Measurements from ENCODE around the gene SHE.

SHE gene

DNA sequence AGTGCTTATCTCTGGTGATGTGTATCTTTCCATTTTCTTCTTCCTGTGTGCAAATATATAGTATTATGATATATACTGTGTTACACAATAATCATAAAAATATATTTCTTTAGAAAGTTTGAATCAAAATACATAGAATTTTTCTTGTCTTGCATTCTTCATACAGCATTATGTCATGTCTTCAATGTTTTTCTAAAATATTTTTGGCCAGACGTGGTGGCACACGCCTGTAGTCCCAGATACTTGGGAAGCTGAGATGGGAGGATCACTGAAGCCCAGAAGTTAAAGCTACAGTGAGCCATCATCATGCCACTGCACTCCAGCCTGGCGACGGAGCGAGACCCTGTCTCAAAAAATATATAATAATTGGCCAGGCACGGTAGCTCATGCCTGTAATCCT lies 55.4 kb downstream of the SHE start:
- DNase-seq (ENCODE audit: low spot score), result no peak

- DNase-seq (ENCODE audit: low spot score), result no peak
These were observed 55.9 kb downstream of the SHE start for GRCh38 chr1:154446292-154446691.

DNA sequence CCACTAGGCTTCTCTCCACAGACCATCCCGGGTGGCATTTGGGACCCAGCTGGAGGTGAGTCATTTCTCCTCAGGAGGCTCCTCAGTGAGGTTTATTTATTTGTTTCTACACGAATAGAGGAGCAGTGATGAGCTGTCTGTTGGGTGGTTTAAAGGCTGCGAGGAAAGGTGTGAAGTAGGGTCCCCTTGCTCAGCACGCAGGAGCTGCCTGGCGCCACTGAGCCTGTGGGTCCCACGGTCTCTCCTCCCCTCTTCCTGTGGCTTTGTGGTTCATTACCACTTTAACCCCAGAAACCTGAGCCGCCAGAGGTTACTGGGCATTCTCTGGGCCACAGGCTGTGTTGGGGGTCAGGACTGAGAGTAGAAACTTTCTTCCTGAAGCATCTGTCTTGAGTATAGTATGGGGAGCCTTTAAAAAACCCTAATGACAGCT lies 57.2 kb downstream of the SHE start:
- DNase-seq (ENCODE audit: low spot score), result no peak

GRCh38 chr1:154443274-154444013 lies 58.8 kb downstream of the SHE start:
- DNase-seq (ENCODE audit: low spot score), result no peak

DNA sequence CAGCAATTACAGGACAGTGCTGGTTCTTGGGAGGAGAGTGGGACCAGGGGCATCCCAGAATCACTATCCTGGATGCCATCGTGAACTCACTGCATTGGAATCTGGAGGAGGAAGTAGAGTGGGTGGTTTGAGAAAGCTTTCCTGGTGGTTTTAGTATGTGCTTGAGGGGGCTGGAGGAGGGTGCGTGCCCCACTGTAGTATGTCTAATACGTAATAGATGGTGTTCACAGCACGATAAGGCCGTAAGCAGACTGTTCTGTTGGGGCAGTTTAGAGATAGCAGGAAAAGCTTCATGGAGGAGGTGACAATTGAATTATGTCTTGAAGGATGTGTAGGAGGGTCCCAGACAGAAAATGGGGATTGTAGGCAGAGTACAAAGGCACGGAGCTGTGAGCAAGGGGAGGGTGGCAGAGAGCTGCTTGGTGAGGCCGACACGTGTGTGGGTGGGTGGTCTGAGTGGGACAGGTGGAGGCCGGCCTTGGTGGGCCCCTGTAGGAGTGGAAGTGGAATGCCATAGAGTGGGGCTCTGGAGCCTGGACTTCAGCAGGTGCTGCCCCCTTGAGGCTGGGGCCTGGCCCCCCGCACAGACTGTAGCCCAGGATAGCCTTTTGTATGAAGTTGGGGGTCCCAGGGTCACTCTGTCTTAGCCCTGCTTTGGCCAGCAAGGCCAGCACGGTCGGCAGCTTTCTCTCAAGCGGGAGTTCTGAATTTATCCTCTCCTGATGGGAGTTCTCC lies 60.0 kb downstream of the SHE start:
- DNase-seq (ENCODE audit: low spot score), result no peak

DNA sequence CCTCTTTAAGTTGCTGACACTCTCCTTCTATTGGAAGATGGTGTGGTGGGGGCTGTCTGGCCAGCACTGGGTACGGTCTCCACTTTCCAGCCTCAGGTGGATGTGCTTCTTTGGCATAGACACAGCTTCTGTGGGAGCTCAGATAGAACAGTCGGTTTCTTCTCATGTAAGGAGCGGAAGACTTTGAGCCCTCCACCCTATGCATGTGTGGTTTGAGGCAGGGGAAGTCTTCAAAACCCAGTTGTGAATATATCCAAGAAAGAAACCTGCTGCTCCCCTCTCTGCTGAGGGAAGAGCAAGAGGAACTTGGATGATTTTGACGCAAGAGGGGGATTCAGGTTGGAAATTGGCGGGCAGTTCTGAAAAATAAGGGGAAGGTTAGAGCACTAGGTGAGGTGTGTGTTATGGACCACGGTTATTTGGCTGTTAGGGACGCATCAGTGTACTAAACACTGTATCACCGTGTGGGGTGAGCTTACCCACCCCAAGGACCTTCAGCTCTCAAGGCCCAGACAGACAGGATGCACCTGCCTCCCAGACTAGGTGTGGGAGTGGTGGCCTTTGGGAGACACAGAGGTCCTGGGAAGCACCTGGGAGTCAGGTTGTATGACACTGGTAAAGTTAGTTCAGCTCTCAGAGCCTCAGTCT lies 60.8 kb downstream of the SHE start:
- DNase-seq (ENCODE audit: low spot score), result no peak

DNA sequence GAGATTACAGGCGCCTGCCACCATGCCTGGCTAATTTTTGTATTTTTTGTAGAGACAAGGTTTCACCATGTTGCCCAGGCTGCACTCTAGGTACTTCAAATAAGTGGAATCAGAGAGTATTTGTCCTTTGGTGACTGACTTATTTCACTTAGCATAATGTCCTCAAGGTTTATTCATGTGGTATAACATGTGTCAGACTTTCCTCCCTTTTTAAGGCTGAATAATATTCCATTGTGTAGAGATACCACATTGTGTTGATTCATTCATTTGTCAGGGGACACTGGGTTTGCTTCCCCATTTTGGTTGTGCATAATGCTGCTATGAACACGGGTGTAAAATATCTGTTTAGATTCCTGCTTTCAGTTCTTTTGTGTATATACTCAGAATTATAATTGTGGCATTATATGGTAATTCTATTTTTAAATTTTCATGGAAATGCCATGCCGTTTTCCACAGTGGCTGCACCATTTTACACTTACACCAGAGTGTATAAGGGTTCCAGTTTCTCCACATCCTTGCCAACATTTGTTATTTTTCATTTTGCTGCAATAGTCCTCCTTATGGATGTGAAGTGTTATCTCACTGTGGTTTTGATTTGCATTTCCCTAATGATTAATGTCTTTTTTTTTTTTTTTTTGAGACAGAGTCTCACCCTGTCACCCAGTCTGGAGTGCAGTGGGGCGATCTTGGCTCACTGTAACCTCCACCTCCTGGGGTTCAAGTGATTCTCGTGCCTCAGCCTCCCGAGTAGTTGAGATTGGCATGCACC lies 62.0 kb downstream of the SHE start:
- DNase-seq (ENCODE audit: low spot score), result no peak

GRCh38 chr1:154436433-154436832 lies 65.8 kb downstream of the SHE start:
- no peak for DNase-seq (ENCODE audit: low spot score)

GRCh38 chr1:154435599-154436200 lies 66.5 kb downstream of the SHE start:
- no peak for DNase-seq (ENCODE audit: low spot score)

DNA sequence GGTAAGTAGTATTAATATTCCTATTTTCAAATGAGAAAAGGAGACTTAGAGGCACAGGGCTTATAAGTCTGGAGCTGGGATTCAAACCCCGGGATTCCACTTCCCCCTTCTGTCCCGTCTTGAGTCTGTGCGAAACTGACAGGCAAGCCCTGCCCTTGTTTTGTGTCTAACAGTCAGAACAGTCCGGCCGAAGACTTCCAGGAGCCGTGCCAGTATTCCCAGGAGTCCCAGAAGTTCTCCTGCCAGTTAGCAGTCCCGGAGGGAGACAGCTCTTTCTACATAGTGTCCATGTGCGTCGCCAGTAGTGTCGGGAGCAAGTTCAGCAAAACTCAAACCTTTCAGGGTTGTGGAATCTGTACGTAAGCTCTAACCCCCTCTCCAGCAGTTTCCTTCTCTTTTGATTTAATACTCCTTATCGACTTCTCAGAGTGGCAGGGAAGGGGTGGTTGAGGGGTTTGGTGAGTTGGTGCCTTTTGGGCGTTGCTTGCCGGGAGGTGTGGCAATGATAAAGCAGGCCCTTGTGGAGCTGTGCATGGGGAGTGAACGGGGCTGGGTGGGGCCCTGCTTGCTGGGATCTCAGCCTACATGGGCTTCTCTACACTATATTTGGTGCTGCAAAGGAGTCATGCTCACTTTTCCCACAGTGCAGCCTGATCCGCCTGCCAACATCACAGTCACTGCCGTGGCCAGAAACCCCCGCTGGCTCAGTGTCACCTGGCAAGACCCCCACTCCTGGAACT lies 67.7 kb downstream of the SHE start:
- no peak for DNase-seq (ENCODE audit: low spot score)

DNA sequence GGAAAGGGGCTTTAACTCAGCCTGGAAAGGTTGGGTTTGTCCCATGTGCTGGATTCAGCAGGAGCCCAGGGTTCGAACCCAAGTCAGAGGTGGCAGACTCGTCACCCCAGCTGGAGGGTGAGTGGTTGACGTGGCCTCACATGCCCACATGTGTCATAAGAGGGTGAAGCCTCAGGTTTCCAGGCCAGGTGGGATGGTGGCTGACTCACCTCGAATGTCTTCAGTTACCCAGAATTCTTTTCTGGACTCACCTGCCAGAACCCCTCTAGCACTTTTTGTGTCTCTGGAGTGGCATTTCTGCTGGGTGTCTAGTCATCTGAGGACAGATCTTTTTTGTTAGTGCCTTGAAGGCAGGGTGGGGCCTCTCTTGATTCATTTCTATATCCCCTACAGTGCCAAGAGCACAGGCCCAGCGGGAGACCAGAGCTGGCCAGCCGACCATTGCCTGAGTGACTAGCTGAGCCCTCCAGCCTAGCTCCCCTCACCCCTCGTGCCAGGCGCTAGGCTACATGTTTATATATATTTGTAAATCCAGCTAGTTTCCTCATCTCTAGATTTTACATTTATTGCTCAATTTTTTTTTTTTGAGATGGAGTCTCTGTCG lies 68.9 kb downstream of the SHE start:
- no peak for DNase-seq (ENCODE audit: low spot score)

GRCh38 chr1:154431586-154432373 lies 70.4 kb downstream of the SHE start:
- no peak for DNase-seq (ENCODE audit: low spot score)

DNA sequence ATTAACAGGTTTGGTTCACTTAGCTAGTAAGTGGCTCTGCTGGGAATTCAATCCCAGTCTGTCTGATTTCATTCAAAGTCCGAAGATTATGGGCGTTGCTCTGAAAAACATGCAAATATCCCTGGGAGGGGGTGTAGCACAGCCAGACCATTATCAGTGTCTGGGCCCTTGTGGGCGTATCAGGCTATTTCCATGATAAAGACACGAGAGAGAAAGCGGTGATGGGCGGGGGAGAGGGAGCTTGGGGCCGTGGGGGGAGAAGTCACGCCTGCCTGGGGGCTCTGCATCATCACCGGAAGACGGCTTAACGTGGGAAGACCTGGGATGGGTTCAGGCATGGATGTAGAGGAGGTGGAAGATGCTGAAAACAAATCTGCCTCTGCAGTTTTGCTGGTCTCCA lies 71.3 kb downstream of the SHE start:
- no peak for DNase-seq (ENCODE audit: low spot score)

DNA sequence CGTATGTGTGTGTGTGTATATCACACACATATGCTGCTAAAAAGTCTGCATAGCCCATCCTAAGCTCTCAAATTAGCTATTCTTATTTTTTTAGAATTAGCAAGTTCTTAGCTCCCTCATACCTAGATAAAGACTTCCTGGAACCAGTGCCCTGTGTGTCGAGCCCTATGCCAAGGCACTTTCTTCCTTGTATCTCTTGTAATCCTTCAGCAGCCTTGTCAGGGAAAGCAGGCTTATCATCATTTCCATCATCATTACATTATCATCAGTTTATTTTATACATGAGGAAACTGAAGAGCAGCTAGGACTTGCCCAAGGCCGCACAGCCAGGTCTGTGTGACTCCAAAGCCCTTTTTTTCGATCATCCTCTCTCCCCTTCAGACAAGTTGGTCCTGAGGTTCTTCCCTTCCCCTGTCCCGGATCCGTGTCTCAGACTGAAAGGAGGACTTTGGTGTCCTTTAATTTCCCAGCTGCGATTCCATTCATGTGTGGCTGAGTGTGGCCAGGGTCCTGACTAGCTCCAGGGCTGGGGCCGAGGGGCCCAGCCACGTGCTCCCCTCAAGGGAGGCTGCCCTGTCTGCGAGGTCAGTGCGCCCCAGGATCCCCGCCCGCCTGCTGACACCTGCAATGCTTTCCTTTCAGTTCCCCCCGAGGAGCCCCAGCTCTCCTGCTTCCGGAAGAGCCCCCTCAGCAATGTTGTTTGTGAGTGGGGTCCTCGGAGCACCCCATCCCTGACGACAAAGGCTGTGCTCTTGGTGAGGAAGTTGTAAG lies 72.2 kb downstream of the SHE start:
- no peak for DNase-seq (ENCODE audit: low spot score)
